Ovary (tissue), 9 donors: Measurements from ENCODE around the gene HPF1. TPM values are rescaled to one million over a fixed set of nuclear protein-coding genes. Genes with fewer than 3 reads are reported as not detected.

Experiments used
- DNase-seq, 5 donors: peaks; one replicate each; pipeline ENCODE4 v3.0.0-alpha.2; 2019 to 2020
- H3K27ac ChIP-seq, 2 donors: fragments of 200-600 bp; one replicate each; pipeline versions ENCODE4 v1.5.1 to v1.8.0; 2019 to 2022
- H3K27me3 ChIP-seq: fragments of 200-600 bp; one replicate; pipeline ENCODE4 v1.8.0; 2022
- H3K36me3 ChIP-seq: fragments of 200-600 bp; sonication (generic); one replicate; pipeline ENCODE4 v1.5.1; 2019
- H3K4me1 ChIP-seq: one replicate; pipeline ENCODE4 v1.8.1; 2013; ENCODE audit warnings: mild to moderate bottlenecking, moderate library complexity; ENCODE audit not compliant: insufficient read depth
- H3K4me3 ChIP-seq: fragments of 200-600 bp; sonication (generic); one replicate; pipeline ENCODE4 v1.5.1; 2017
- H3K9me3 ChIP-seq, 2 donors: fragments of 200-600 bp in 1 of 2; sonication (generic) in 1 of 2; one replicate each; pipeline versions ENCODE4 v1.5.1 to v1.8.1; 2013 to 2019; ENCODE audit warnings: mild to moderate bottlenecking in 1 of 2, moderate library complexity in 1 of 2
- CTCF ChIP-seq, 3 donors: fragments of 450-650 bp in 2 of 3; fragments of 200-600 bp in 1 of 3; IDR thresholded peaks; one replicate each; pipeline versions ENCODE4 v1.5.1 to v1.8.0; 2016 to 2022; ENCODE audit warnings: antibody characterized with exemption in 3 of 3, mild to moderate bottlenecking in 1 of 3
- EP300 ChIP-seq: sonication (generic); formaldehyde crosslinking; IDR thresholded peaks from one replicate; pipeline ENCODE4 v1.6.1; 2017; ENCODE audit warnings: antibody characterized with exemption
- POLR2A ChIP-seq: fragments of 450-650 bp; IDR thresholded peaks from one replicate; pipeline ENCODE4 v1.6.1; 2017; ENCODE audit warnings: antibody characterized with exemption, mild to moderate bottlenecking, moderate library complexity
- WGBS, 3 donors: extraction: QIAGEN DNeasy Blood & Tissue Kit in 1 of 3; methylation state at CpG; one replicate each; pipeline versions ENCODE4 v1.1.5 to v1.1.7; 2013 to 2017; 5-methylcytosine and 5-hydroxymethylcytosine counted together
- intact Hi-C, 4 donors: fragments of 100-400 bp; cut with DNase I; formaldehyde crosslinking; loops; one replicate each; pipeline versions ENCODE4 v1.11.0 to v1.15.1; 2022 to 2023
- polyA plus RNA-seq, 2 donors: library from polyadenylated mRNA; stranded (reverse); fragments of 200-250 nt in 1 of 2; fragments of 350-450 nt in 1 of 2; fragmentation: Illumina TruSeq in 1 of 2; extraction: RNeasy Lipid Tissue Mini Kit (QIAGEN cat#74804) in 1 of 2; gene quantifications; one replicate each; pipeline ENCODE4 v1.2.3, GENCODE V29; 2013 to 2014
- total RNA-seq, 7 donors: library from RNA; depleted of rRNA in 2 of 7; stranded (reverse); fragments of >200 nt in 2 of 7; fragmentation: NEBNext Ultra II Directional in 3 of 7; extraction: Animal tissue kit (Norgen Biotek cat#: 25700) in 3 of 7; gene quantifications; one replicate each; pipeline versions ENCODE4 v1.1.0 to v1.2.4, GENCODE V29; 2016 to 2023
- donor health status: DM: no; HTN: no; CAD: no; lungs with moderate emphysema.
- donor health status: DM: no; HTN: no; CAD: no.
- donor health status: Bipolar disorder and iron deficiency.
- donor health status: DM: yes; HTN: yes; CAD: no.
- donor health status: DM: no; HTN: no; CAD: no.
- donor health status: DM: yes; HTN: yes; CAD: no.

Gene HPF1
- total and polyA plus RNA-seq, 9 donors, result 21.3 to 29.1 (median 26.7) TPM

DNA sequence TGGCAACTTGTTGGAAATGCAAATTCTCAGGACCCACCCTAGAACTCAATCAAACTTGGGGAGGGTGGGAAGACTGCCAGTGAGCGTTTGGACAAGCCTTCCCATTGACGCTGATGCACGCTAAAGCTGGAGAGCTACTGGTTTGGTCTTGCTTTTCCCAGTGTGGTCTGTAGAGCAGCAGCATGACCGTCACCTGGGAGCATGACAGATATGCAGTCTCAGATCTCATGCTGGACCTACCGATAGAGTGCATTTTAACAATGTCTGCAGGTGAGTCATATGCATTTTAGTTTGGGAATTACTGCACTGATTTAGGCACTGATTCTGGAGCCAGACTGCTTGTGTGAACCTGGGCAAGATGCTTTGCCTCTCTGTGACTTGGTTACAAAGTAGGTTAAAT is 27.2 kb downstream of the HPF1 start:
- H3K4me3 ChIP-seq, result no peak overlapping the region
- no peak for DNase-seq
- H3K9me3 ChIP-seq, result no peaks in the 10 kb centered on the region
- no peaks in the 10 kb centered on the region for H3K4me1 ChIP-seq
- intact Hi-C loops, result no loop called here
- no peak for TF ChIP-seq EP300
- no peak for TF ChIP-seq POLR2A
- no peak for TF ChIP-seq CTCF (IDR thresholded peaks at IDR 0.05)
- H3K27ac ChIP-seq, result no peak overlapping the region
- no peaks in the 10 kb centered on the region for H3K36me3 ChIP-seq
- no peaks in the 10 kb centered on the region for H3K27me3 ChIP-seq
- WGBS, 3 donors, result 80 to 93% (median 91%) methylated on average over 5 of the region's 5 CpGs

DNA sequence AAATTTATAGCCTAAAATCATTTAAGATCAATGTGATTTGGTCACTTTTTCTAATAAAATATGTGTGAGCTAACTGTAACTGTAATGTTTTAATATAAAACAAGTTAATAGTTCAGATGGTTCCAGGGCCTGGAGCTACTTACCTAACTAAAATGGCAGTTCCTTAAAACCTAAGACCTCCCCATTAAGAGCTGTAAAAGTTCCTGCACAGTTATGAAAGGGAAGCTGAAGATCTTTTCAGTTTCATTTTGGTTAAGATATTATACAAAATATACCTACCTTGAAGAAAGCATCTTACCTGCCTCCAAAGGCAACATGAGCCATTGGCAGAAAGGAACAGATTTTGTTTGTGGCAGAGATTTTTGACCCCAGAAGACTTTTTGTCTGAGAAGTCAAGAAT is 30.1 kb downstream of the HPF1 start:
- H3K27me3 ChIP-seq, result no peaks in the 10 kb centered on the region
- H3K4me1 ChIP-seq, result no peaks in the 10 kb centered on the region
- no peak overlapping the region for H3K4me3 ChIP-seq
- no peaks in the 10 kb centered on the region for H3K36me3 ChIP-seq
- no peak overlapping the region for H3K27ac ChIP-seq
- H3K9me3 ChIP-seq, result no peaks in the 10 kb centered on the region
- no peak for DNase-seq
- intact Hi-C loops, result no loop called here
- TF ChIP-seq CTCF (IDR thresholded peaks at IDR 0.05) (no peak), EP300 (no peak), POLR2A (no peak)

DNA sequence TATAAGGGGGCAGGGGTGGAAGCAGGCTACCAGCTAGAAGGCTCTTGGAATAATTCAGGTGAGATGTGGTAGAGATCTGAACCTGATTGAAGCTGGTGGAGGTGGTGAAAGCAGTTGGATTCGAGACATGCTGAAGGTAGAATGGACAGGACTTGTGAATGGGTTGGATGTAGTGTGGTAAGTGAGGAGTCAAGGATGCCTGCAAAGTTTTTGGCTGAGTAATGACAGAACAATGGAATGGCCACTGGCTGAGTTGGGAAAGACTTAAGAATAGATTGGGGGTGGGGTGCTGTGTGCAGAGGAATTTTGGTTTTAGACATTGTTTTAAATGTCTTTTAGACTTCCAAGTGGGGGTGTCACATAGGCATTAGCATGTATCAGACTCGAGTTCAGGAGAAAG is 33.5 kb downstream of the HPF1 start:
- DNase-seq, result no peak
- H3K4me3 ChIP-seq, result no peak overlapping the region
- H3K36me3 ChIP-seq, result no peaks in the 10 kb centered on the region
- no peaks in the 10 kb centered on the region for H3K27me3 ChIP-seq
- 84 to 85% (median 84%) methylated on average over 2 of the region's 2 CpGs for WGBS, 3 donors
- H3K4me1 ChIP-seq, result no peaks in the 10 kb centered on the region
- intact Hi-C loops, result no loop called here
- H3K9me3 ChIP-seq, result no peaks in the 10 kb centered on the region
- no peak overlapping the region for H3K27ac ChIP-seq
- no peak for TF ChIP-seq CTCF (IDR thresholded peaks at IDR 0.05)
- TF ChIP-seq EP300, result no peak
- TF ChIP-seq POLR2A, result no peak

DNA sequence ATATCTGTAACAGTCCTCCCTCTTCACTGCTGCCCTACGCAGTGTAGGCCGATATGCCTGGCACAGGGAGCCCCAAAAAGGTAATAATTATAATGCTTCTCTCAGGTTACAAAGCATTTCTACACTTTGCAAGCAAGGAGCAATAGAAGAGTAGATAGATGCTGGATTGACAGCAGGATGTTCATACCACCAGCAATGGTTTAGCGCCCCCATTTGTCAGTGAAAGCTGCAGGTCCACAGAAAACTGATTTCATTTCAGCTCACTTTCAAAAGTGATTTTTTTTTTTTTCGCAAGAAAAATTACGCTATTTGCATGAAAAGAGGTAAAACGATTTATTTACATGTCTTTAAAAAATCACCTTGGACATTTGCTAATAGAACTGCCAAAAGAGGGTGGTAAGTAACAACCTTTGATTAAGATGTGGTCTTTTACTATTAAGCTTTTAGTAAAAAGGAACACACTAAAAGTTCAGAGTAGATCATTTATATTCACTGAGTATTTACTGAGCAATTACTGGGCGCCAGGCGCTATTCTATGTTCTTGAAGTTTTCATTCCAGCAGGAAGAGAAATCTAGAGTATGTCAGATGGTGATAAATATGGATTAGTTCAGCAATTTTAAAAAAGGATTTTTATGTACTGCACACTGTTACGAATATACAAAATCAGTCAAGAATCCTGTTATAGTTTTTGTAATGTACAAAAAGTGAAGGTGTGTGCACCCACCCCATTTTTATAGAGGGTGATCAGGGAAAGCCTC is 34.4 kb downstream of the HPF1 start:
- Histone ChIP-seq H3K4me3 (no peak overlapping the region), H3K9me3 (no peaks in the 10 kb centered on the region), H3K27ac (no peak overlapping the region), H3K27me3 (no peaks in the 10 kb centered on the region), H3K36me3 (no peaks in the 10 kb centered on the region), H3K4me1 (no peaks in the 10 kb centered on the region)
- no peak for TF ChIP-seq EP300
- no peak for DNase-seq
- WGBS, 3 donors, result 88 to 92% (median 90%) methylated on average over 9 of the region's 9 CpGs
- intact Hi-C loops, result no loop called here

DNA sequence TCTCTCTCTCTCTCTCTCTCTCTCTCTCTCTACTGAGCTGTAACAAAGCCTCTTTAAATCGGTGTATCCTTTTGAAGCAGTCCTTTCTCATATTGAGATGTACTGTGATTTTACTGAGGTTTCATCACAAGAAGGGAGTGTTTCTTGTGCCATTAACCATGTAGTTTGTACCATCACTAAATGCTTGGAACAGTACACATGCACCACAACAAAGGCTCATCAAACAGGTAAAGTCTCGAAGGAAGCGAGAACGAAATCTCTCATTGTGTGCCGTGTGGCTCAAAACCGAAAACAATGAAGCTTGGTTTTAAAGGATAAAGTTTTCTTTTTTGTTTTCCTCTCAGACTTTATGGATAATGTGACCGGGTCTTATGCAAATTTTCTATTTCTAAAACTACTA is 37.2 kb downstream of the HPF1 start:
- H3K36me3 ChIP-seq, result no peaks in the 10 kb centered on the region
- TF ChIP-seq CTCF (IDR thresholded peaks at IDR 0.05) (no peak), EP300 (no peak), POLR2A (no peak)
- DNase-seq, result no peak
- no peak overlapping the region for H3K4me3 ChIP-seq
- H3K4me1 ChIP-seq, result no peaks in the 10 kb centered on the region
- H3K27me3 ChIP-seq, result no peaks in the 10 kb centered on the region
- intact Hi-C loops, result no loop called here
- WGBS, 3 donors, result 92 to 93% (median 93%) methylated on average over 7 of the region's 7 CpGs
- H3K27ac ChIP-seq, result no peak overlapping the region
- no peaks in the 10 kb centered on the region for H3K9me3 ChIP-seq
